ENCODE measurements around the gene PSMB9. TPM values are rescaled to one million over a fixed set of nuclear protein-coding genes. Genes with fewer than 3 reads are reported as not detected.

Gene PSMB9
- total and polyA plus RNA-seq, 2 experiments from 2014 or later: 2.8 to 5.5 TPM

GRCh38 chr6:32814145-32814544 is 39.8 kb upstream of the PSMB9 start:
- no peaks in the 10 kb centered on the region for H3K9me2 ChIP-seq (ENCODE audit: insufficient read depth)
- no peak overlapping the region for H2AFZ ChIP-seq
- no peaks in the 10 kb centered on the region for H4K20me1 ChIP-seq (replicated peaks; ENCODE audit: insufficient read depth)
- DNase-seq (ENCODE audit: low spot score) (no peak), ATAC-seq (no peak)
- H3K27me3 ChIP-seq (ENCODE audit: insufficient read depth): no peaks in the 10 kb centered on the region
- H3K27me3 Mint-ChIP-seq (ENCODE audit: insufficient read depth, low read depth, poor library complexity): peaks cover 2% of the 10 kb centered on the region
- no peaks in the 10 kb centered on the region for H3K79me2 ChIP-seq (replicated peaks; ENCODE audit: insufficient read depth)
- H3K4me1 ChIP-seq (ENCODE audit: insufficient read depth): no peaks in the 10 kb centered on the region
- no peaks in the 10 kb centered on the region for H3F3A ChIP-seq (replicated peaks; ENCODE audit: low read depth)
- no peaks in the 10 kb centered on the region for H3K4me1 Mint-ChIP-seq
- no peaks in the 10 kb centered on the region for H3K9me3 Mint-ChIP-seq
- no peak overlapping the region for H3K27ac Mint-ChIP-seq
- no peak overlapping the region for H3K4me3 Mint-ChIP-seq
- no peak overlapping the region for H3K4me3 ChIP-seq
- no peak overlapping the region for H3K4me2 ChIP-seq
- H3K36me3 Mint-ChIP-seq (ENCODE audit: low read depth): no peaks in the 10 kb centered on the region
- no peaks in the 10 kb centered on the region for H3K36me3 ChIP-seq (ENCODE audit: insufficient read depth)
- no peak overlapping the region for H3K27ac ChIP-seq (ENCODE audit: low read depth)
- TF ChIP-seq REST (IDR thresholded peaks at IDR 0.05; ENCODE audit: unreplicated experiment) (no peak), ZNF114 (CRISPR knock-in tag; IDR thresholded peaks at IDR 0.05) (no peak), JUNB (IDR thresholded peaks at IDR 0.05; ENCODE audit: unreplicated experiment) (no peak), ETS1 (IDR thresholded peaks at IDR 0.05) (no peak), EZH2 (IDR thresholded peaks at IDR 0.05; ENCODE audit: low read depth, unreplicated experiment) (no peak), CTCF (conservative IDR thresholded peaks at IDR 0.05; ENCODE audit: low read depth in 2 of 2) (no peak), CREB1 (CRISPR knock-in tag; IDR thresholded peaks at IDR 0.05; ENCODE audit: low read depth) (no peak), POLR2AphosphoS5 (IDR thresholded peaks at IDR 0.05; ENCODE audit: low read depth) (no peak), ZNF462 (CRISPR knock-in tag; IDR thresholded peaks at IDR 0.05) (no peak), STAT1 (IDR thresholded peaks at IDR 0.05; ENCODE audit: unreplicated experiment) (no peak), ZNF331 (CRISPR knock-in tag; IDR thresholded peaks at IDR 0.05; ENCODE audit: low read depth) (no peak), EZH2phosphoT487 (IDR thresholded peaks at IDR 0.05; ENCODE audit: unreplicated experiment) (no peak), NANOG (IDR thresholded peaks at IDR 0.05; ENCODE audit: borderline replicate concordance) (no peak)
